ENCODE measurements around the gene ANKHD1.
A peak's percentile ranks its signal among the peaks of the same experiment; 100 is the strongest.

Gene ANKHD1

DNA sequence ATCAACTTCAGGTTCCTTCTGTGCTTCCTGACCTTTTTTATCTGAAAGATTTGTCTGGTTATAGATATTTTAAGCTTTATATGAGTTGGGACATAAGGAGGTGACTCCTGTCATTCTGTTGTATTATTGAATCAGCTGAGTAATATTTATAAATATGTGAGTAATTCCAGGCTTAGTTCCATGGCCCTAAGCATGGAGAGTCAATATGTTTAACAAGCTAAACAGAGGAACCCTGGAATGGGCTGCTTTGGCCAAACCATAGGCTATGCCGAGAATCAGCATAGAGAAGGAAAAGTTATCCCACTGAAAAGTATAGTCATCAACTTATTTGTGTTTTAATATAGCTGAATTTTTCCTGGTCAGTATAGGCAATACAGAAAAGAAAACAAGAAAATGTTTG is 138.6 kb downstream of the ANKHD1 start:
- no peak for DNase-seq (ENCODE audit: low spot score)

DNA sequence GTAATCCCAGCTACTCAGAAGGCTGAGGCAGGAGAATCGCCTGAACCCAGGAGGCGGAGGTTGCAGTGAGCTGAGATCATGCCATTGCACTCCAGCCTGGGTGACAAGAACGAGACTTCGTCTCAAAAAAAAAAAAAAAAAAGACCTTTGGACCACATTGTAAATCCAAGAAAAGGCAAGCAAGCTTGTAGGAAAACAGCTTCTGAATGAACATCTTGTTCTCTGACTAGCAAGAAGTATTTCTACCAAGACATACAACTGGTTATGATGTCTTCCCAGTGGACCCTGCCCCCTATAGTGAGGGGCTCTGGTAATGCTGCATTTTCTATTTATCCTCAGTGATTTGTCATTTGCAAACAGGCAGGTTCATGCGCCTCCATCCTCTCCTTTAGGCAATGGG is 141.3 kb downstream of the ANKHD1 start:
- no peak for DNase-seq (ENCODE audit: low spot score)

DNA sequence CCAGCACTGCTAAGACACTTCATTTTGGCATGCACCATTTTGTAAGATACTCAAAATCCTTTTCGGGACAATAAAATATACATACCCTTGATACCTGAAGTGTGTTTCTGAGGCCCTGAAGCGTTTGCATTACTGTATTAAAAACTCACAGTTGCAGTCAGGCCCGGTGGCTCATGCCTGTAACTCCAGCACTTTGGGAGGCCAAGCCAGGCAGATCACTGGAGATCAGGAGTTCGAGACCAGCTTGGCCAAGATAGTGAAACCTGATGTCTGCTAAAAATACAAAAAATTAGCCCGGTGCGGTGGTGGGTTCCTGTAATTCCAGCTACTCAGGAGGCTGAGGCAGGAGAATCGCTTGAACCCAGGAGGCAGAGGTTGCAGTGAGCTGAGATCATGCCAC is 143.4 kb downstream of the ANKHD1 start:
- no peak for DNase-seq (ENCODE audit: low spot score)

DNA sequence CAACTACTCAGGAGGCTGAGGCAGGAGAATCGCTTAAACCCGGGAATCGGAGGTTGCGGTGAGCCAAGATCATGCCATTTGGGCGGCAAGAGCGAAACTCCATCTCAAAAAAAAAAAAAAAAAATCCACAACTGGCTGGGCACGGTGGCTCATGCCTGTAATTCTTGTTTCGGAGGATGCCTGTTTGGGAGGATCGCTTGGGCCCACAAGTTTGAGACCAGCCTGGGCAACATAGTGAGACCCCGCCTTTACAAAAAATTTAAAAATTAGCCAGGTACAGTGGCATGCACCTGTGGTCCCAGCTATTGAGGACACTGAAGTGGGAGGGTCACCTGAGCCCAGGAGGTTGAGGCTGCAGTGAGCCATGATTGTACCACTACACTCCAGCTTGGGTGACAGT is 144.0 kb downstream of the ANKHD1 start:
- no peak for DNase-seq (ENCODE audit: low spot score)

DNA sequence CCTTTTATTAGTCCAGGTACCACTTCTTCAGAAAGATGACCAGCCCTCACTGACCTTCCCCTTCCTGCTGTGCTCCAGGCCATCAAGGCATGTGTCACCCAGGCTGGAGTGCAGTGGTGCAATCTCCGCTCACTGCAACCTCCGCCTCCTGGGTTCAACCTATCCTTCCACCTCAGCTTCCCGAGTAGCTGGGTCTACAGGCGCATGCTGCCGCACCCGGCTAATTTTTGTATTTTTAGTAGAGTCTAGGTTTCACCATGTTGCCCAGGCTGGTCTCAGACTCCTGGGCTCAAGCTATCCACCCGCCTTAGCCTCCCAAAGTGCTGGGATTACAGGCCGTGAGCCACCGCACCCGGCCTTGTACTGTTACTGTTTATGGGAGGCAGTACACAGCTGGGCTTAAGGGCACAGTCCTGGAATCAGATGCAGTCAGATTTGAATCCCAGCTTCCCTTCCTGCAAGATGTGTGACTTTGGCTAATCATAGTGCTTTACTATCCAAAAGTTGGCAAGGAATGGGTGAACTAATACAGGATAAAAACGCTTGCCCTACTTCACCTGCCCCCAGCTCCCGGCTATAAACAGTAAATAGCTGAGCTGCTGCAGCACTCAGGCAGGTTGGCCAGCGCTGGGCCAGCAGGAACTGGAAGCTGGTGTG is 145.3 kb downstream of the ANKHD1 start:
- DNase-seq (ENCODE audit: low spot score) = no peak

DNA sequence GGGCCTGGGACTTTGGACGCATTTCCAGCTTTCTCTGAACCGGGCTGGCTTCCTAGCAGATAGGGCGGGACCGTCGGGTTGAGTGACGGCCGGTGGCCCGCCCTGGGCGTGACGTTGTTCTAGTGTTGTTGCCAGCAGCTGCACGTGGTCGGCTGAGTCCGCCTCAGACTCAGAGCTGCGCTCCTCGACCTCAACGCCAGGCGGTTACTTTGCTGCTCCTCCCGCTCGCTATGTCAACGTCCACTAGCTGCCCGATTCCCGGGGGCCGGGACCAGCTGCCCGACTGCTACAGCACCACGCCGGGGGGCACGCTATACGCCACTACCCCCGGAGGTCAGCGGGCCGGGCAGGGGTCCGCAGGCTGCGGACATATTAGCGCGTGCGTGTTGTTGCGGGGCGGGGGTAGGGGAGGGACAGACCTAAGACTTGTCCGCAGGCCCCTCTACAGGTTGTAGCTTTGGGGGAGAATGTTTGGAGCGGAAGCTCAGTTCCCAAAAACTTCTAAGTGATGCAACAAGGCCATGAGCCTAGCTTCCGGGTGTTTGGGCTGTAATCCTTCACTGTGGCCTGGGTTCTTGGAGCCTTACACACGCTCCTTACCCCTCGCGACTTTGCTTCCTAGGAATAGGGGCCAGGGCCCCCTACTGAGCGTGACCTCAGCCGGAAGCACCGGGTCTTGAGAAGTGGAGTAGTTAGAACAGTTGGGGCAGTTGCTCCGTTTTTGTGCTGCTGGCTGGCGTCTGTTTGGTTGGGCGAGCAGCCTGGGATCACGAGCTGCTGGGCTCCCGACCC is 146.1 kb downstream of the ANKHD1 start, which contains the start of gene EIF4EBP3:
TSS of gene EIF4EBP3 (plus strand) at position 155 of the 792 bp plus-strand sequence. CDS start at position 231, 76 bp downstream.
- peak; percentile 95 for DNase-seq (ENCODE audit: low spot score)

DNA sequence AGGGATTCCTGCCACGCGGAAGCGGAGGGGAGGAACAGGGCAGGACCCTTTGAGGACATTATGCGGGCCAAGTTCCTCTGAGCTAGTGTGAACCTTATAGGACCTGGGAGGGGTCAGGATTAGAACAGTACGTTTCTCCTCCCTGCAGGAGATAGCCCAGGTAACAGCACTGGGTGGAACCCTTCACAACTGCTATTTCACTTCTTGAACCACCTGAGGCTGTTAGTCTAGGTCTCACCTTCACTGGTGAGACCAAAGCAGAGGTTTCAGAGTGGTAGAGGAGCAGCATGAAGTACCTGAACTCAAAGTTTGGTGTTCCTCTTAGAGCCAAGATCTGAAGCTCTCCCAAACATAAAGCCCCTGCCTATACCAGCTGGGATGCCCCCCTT is 146.7 kb downstream of the ANKHD1 start:
- DNase-seq (ENCODE audit: low spot score) = no peak

DNA sequence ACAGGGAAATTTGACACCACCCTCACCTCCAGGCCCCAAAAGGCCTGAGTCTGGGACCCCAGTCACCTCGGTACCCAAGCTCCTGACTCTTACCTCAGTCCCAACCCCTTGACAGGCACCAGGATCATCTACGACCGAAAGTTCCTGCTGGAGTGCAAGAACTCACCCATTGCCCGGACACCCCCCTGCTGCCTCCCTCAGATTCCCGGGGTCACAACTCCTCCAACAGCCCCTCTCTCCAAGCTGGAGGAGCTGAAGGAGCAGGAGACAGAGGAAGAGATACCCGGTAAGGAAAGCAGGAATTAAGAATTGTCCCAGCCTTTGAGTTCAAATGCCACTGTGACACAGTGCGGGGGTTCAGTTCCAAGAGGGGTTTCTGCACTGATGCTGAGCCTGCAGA is 147.2 kb downstream of the ANKHD1 start:
- no peak for DNase-seq (ENCODE audit: low spot score)

DNA sequence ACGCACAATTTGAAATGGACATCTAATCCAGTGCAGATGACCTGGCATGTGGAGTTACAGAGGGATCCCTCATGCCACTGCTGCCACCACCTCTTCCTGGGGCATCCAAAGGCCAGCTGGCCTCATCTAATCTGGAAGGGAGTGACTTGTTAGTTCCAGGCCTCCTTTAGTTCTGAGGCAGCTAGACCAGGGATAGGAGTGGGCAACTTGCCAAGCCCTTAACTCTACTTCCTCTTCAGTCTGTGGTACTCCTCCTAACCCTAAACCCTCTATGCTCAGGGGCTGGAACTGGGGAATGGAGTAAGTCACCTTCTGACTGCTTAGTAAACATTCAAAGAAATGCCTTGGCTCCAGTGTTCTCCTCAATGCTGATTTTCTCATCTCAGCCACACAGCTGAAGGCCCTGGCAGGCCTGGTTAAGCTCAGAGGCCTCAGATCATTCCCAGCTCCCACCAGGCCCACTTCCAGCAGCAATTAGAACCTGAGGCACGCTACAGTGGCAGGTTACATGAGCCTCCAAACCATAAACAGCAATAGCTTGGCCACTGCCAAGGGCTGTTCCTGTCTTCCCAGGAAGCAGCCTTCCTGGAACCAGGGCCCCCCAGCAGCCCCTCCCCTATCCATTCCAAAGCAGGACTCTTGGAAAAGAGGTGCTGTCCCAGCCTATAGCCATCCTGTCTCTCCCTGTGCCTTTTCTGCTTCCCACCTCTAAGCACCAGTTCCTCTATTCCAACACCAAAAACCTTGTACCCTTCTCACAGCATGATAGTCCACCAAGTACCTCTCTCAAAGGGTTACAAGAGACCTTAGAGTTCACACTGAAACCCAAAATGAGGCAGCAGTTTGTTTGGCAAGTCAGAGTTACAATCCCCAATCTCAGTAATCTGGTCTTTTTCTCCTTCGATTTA is 147.9 kb downstream of the ANKHD1 start:
- DNase-seq (ENCODE audit: low spot score) = peak; percentile 20

DNA sequence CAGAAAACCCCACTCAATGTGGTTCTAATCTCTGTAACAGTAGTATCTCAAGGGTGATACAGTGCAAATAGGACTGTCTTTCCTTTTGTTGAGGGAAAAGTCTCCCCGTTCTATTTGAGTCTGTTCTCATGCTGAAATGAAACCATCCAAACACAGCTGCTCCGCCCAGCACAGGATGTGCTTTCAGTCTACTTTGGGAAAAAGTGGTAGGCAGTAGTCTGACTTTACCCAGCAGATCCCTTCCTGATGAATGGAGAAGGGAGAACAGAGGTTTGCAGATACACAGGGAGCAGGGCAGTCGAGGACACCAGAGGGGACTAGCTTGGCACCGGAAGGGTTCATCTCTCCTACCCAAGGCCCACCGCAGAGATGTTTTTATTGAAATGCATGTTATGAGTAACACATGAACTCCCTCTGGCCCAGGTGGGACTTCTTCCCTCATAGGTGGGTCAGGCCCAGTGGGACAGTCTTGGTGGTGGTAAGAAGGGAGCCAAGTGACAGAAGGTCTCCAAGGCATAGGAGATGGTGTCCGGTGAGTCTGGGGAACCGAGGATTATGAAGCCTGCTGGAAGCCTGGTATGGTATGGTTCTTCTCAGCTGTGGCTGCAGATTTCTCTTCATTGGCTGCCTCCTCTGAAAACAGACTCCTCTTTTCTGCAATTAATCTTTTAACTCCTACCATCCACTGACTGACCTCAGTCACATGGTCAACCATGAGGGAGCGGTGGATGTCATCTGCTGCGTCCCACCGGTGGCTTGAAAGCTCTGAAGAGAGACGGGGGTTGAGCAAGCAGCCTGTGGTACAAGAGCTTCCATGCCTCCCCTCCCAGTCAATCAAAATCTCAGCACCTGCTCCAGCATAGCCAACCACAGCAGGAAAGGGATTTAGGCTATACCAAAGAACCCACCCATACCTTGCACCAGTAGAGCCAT is 148.8 kb downstream of the ANKHD1 start:
- no peak for DNase-seq (ENCODE audit: low spot score)

DNA sequence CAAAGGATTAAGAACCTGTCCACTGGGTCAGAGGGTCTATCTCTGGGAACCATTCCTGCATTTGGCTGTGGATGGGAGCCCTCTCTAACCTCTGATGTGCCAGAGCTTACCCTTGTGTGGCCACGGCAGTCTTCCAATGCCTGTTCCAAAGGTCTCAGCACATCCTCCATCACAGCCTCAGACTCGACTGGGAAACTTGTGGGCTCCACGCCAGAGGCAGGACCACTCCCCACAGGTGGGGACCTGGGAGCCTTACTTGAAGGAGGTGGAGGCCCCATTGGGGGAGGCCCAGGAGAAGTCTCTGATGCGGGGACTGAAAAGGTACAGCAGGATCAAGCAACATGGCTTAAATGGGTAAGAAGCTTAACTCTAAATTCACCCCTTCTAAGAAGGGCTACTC is 150.2 kb downstream of the ANKHD1 start:
- DNase-seq (ENCODE audit: low spot score) = no peak

DNA sequence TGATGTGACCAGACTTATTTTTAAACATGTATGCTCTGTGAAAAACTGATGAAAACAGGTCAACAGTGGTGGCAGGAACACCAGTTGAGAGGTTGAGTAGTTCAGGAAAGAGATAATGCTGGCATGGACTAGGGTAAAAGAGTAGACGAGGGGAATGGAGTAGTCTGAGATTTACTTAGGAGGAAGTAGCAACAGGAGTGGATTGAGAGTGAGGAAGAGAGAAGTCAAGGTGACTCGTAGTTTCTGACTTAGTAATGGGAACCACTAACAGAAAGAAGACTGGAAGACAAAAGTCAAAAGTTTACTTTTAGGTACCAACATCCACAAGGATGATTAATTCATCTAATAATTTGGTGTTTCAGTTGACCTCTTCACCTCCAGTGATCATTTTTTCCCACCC is 152.0 kb downstream of the ANKHD1 start:
- no peak for DNase-seq (ENCODE audit: low spot score)

DNA sequence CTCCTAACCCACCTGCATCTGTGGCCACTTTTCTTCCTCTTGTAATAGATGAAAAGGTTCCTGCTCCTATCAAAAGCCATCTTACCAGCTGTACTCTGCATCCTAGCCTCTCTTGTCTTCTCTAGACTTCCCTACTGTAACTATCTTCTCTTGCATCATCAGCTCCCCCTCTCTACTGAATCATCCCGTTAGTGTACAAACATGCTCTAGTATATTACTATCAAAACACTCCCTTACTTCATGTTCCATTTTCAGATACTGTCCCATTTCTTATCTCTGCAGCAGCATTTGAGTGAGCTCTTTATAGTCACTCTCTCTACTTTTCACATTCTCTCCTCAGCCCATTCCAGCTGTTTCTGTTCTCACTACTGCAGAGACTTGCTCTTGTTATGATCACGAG is 152.8 kb downstream of the ANKHD1 start:
- peak; percentile 47 for DNase-seq (ENCODE audit: low spot score)

DNA sequence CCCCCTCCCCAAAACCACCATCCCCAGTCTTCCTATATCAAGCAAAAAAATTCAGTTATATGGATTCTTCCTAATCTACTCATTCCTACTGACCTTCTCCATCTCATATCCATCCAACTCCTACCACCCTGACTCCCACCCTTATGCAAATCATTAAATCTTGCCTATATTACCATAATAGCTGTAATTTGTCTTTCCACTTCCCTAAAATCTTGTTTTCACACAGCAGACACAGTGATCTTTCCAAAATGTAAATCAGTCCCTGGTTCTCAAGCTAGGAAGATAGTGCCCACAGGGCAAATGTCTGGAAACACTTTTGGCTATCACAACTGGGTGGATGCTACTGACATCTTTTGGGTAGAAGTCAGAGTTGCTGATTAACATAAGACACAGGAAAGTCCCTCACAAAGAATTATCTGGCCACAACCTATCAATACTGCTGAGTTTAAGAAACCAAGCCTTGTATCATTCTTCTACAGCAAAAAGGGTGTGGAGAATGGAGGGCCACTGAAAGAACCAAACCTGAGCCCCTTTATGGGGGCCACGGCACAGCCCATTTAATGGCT is 154.2 kb downstream of the ANKHD1 start:
- no peak for DNase-seq (ENCODE audit: low spot score)

DNA sequence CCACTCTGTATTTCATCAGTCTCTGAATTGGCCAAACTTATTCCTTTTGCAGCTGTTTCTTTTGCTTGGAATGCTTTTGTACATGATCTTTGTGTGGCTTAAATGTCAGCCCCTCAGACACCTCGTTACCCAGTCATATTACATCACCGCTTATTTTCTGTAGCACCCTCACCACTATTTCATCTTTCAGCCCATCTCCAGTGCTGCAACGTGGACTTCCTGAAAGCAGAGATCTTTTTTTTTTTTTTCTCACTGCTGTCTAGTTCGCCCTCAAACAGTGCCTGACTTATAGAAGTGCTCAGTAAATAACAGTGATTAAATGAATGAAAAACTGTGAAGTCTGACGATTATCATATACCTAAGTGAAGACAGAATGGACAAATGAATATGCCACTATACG is 154.8 kb downstream of the ANKHD1 start:
- DNase-seq (ENCODE audit: low spot score) = no peak

DNA sequence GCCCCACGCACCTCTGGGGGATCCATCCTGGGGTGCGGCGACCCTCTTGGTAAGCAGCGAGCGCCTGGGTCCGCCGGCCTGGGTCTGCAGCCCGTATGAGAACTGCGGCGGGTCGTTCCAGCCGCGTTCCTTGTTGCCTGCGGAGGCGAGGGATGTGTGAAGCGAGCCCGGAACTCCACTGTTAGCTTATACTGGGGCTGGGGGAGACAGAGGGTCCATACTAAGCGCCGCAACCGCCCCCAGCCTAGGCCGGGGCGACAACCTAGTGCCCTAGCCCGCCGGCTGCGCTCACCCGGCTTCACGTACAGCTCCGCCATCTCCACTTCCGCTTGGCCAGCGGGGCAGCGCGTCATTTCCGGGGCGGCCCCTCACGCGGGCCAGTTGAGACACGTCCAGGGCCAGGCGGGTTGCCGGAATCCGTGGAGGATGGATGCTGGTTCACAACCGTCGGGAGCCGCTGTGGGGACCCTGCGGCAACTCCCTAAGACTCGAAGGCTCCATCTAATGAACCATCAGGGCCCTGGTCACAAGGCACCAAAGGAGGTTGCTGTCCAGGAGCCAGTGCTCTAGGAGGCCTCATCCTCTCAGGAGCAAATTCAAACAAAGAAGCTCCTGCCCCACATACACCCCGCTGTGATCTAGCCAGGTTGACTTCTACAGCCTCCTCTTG is 155.6 kb downstream of the ANKHD1 start, which contains the start of gene SRA1:
TSS of gene SRA1 (minus strand) at position 338 of the 670 bp plus-strand sequence. CDS start at position 317, 21 bp downstream.
- DNase-seq (ENCODE audit: low spot score) = peak; percentile 93

DNA sequence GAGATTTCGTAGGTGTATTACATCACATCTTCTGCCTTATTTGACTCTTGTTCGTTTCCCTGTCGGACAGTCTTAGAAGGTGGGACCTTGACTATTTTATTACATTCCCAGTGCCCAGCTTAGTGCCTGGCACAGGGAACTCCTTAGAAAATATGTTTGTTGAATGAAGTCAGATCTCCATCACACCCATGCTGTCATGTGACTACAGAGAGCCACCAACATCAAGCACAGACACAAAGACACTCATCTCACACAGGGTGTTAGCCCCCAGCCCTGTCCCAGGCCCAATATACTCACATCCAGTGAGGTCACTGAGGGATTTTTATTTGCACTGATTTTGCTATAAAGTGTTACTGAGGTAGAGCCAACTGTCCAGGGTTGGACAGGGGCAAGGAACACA is 156.3 kb downstream of the ANKHD1 start:
- DNase-seq (ENCODE audit: low spot score) = no peak

DNA sequence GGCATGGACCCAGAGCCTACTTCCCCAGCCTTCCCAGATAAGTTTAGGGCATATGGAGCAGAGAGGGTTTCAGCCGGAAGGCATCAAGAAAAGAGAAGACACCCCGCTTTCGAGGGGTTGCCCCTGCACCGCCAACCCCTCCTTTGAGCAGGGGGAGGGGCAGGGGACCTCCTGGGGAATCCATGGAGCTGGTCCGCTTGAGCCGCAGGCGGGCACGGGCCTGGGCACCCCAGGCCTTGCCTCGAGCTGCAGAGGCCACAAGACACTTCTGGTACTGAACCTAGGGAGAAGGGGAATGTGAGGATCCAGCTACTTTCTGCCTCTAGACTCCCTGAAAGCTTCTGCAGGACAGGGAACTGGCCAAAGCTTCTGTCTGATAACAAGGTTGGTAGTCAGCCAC is 156.9 kb downstream of the ANKHD1 start:
- DNase-seq (ENCODE audit: low spot score) = no peak

DNA sequence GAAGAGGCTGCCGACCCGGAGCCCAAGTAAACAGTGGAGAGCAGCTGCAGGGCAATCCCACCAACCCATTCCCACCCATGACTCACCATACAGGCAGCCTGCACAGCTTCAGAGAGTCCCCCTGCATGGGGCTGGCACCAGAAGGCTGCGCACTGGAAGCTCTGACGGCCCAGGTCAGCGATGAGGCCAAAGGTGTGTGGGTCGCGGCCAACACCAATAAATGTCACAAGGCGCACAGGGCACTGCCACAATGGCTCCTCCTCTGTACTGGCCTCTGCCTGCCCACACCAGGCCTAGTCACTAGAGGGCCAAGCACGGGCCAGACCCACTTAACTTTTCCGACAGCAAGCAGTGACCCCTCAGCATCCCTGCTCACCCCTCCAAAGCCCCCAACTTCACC is 158.6 kb downstream of the ANKHD1 start:
- DNase-seq (ENCODE audit: low spot score) = no peak

DNA sequence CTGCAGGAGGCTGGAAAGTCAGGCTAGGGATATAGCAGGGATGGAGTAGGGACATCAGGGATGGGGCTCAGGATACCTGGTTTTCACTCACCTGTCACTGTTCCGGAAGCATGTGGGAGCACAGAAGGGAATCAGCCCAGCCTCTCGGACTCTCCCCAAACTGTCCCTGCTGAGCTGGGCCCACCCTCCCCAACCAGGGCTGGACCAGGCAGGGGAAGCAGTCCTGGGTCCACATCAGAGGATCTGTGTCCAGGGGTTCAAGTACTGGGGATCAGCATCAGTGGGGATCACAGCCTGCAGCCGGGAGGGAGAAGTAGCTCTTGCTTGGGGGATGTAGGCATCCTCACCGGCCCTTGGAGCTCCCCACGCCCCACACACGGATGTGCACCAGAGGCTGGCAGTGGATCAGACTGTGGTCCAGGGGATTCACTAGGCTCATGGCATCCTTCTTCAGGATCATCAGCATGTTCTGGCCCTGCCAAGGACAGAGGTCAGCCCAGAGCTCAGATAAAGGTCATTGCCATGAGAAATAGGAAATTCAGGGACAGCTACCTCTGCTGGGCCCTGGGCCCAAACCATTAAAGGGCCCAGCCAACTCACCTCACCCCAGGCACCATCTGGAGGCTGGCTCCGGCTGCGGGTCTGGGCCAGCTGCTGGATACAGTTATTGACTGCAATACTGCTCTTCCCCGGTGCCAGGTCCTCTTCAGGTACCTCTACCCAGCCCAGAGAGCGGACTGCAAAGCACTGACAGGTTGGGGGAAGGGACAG is 160.3 kb downstream of the ANKHD1 start:
- DNase-seq (ENCODE audit: low spot score) = no peak

All from AG08396 (cell line).